Measurements from ENCODE around the gene EYA4.

Gene EYA4

DNA sequence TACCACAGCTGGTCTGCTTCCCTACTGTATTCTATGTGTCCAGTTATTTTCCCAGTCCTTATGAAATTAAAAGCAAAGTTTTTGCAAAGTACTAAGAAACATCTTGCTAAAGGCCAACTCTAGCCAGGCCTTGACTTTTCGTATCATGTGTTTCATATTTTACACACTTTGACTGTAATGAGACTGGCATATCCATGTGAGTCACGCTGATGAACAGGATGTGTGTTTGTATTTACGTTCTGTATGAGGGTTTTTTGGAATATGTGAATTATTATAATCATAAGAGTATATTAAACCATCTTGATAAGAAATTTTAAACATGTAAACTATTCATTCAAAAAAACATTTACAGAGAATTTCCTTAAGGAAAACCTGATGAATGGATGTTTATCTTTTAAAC, 59.7 kb downstream of the EYA4 start:
- no peaks in the 10 kb centered on the region for H3K9me3 ChIP-seq (ENCODE audit: control insufficient read depth, insufficient read depth, low read length)
- H3K4me3 ChIP-seq (ENCODE audit: low read depth, low read length), result no peak overlapping the region
- H3K4me1 ChIP-seq (ENCODE audit: control insufficient read depth, insufficient read depth, low read length), result no peaks in the 10 kb centered on the region
- no peaks in the 10 kb centered on the region for H3K27me3 ChIP-seq (ENCODE audit: control insufficient read depth, insufficient read depth, low read length)
- H3K36me3 ChIP-seq (ENCODE audit: control insufficient read depth, insufficient read depth, low read length), result no peaks in the 10 kb centered on the region
- no peak overlapping the region for H3K9ac ChIP-seq (ENCODE audit: low read depth, low read length)

DNA sequence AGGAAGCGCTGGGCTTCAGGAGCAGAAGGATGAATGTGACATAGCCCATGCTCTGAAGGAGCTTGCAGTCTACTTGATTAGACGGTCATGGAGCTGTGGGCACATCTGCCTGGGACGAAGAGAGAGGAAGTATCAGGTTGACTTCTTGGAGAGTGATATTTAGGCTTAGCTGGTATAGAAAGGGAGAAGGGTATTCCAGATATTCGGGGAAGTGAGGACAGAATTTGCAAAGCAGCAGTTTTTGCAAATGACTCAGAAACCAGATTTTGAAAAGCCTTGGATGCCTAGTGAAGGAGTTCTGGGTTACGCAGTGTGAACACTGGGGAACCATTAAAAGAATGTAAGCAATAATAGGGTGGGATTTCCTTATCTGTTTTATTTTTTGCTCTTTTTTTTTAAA, 60.7 kb downstream of the EYA4 start:
- H3K27me3 ChIP-seq (ENCODE audit: control insufficient read depth, insufficient read depth, low read length), result no peaks in the 10 kb centered on the region
- no peaks in the 10 kb centered on the region for H3K9me3 ChIP-seq (ENCODE audit: control insufficient read depth, insufficient read depth, low read length)
- H3K4me3 ChIP-seq (ENCODE audit: low read depth, low read length), result no peak overlapping the region
- no peaks in the 10 kb centered on the region for H3K36me3 ChIP-seq (ENCODE audit: control insufficient read depth, insufficient read depth, low read length)
- no peaks in the 10 kb centered on the region for H3K4me1 ChIP-seq (ENCODE audit: control insufficient read depth, insufficient read depth, low read length)
- H3K9ac ChIP-seq (ENCODE audit: low read depth, low read length), result no peak overlapping the region

DNA sequence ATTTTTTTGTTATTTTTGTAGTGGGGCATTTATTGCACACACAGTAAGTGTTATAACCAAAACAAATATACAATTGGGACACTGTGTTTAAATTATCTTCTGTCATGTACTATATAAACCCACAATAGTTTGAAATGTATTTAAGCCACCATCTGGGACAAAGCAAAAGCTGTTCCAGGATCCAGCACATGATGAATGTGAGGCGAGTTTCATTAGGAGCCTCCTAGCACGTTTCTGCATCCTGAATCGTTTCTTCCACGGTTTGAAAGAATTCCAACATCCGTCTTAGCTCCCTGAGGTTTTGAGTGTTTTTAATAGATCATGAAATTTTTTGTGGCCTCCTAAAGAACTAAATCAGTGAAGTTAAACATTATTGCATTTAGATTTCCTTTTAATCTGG, 65.8 kb downstream of the EYA4 start:
- no peaks in the 10 kb centered on the region for H3K27me3 ChIP-seq (ENCODE audit: control insufficient read depth, insufficient read depth, low read length)
- no peaks in the 10 kb centered on the region for H3K36me3 ChIP-seq (ENCODE audit: control insufficient read depth, insufficient read depth, low read length)
- H3K4me1 ChIP-seq (ENCODE audit: control insufficient read depth, insufficient read depth, low read length), result no peaks in the 10 kb centered on the region
- H3K9ac ChIP-seq (ENCODE audit: low read depth, low read length), result no peak overlapping the region
- H3K9me3 ChIP-seq (ENCODE audit: control insufficient read depth, insufficient read depth, low read length), result no peaks in the 10 kb centered on the region
- H3K4me3 ChIP-seq (ENCODE audit: low read depth, low read length), result no peak overlapping the region

DNA sequence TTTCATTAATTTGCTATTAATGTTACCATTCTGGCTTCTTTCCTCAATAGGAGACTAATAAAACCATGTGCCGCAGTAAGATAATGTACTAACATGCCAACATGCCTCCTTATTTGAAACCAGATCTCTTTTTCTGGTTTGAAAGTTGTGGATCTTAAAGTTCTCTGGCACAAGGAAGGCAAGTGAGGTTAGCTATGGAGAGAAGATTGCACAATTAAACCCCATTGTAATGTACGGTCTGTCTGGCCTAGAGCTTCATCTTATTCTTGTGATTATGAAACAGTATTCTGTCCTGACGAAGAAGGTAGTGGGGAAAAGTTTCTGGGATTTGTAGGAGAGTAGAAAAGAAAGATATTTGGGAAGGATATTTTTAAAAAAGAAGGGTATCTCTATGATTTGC, 68.4 kb downstream of the EYA4 start:
- Histone ChIP-seq H3K9me3 (ENCODE audit: control insufficient read depth, insufficient read depth, low read length) (no peaks in the 10 kb centered on the region), H3K9ac (ENCODE audit: low read depth, low read length) (no peak overlapping the region), H3K36me3 (ENCODE audit: control insufficient read depth, insufficient read depth, low read length) (no peaks in the 10 kb centered on the region), H3K4me3 (ENCODE audit: low read depth, low read length) (no peak overlapping the region), H3K27me3 (ENCODE audit: control insufficient read depth, insufficient read depth, low read length) (no peaks in the 10 kb centered on the region), H3K4me1 (ENCODE audit: control insufficient read depth, insufficient read depth, low read length) (peaks cover 7% of the 10 kb centered on the region)

DNA sequence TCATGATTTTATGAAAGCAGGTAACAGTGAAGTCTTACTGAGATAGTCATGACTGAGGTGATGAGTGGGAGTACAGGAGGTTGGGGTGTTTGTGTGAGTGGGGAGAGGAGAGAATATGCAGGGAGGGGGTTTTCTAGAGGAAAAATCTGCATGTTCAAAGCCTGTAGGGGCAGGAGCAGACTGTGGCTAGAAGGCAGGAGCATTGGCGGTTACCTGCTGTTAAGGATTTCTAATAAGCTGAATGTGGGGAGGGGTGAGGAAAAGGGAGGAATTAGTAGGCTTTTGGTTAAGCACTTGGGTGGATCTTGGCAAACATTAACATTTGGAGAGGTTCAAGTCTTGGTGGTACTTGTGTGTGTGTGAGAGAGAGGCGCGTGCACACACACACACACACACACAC, 70.8 kb downstream of the EYA4 start:
- H3K4me3 ChIP-seq (ENCODE audit: low read depth, low read length), result no peak overlapping the region
- no peaks in the 10 kb centered on the region for H3K27me3 ChIP-seq (ENCODE audit: control insufficient read depth, insufficient read depth, low read length)
- H3K4me1 ChIP-seq (ENCODE audit: control insufficient read depth, insufficient read depth, low read length), result peaks cover 7% of the 10 kb centered on the region
- no peak overlapping the region for H3K9ac ChIP-seq (ENCODE audit: low read depth, low read length)
- H3K36me3 ChIP-seq (ENCODE audit: control insufficient read depth, insufficient read depth, low read length), result no peaks in the 10 kb centered on the region
- no peaks in the 10 kb centered on the region for H3K9me3 ChIP-seq (ENCODE audit: control insufficient read depth, insufficient read depth, low read length)

DNA sequence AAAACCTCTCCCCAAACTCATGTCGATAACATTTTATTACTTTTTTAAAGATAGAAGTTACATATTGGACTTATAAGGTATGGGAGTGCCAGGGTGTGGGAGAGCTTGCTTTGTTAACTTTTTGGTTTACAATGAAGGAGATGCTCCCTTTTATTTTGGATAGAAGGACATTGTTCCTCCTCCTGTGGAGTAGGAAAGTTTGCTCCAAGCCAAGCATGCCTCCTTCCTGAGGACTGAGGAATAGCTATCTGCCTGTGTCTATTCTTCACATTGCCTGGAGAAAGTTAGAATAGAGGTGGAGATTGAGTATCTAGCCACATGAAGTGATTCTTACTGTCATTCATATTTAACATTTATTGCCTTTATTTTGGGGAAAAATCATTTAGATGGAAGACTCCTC, 71.9 kb downstream of the EYA4 start:
- no peaks in the 10 kb centered on the region for H3K9me3 ChIP-seq (ENCODE audit: control insufficient read depth, insufficient read depth, low read length)
- H3K9ac ChIP-seq (ENCODE audit: low read depth, low read length), result no peak overlapping the region
- no peaks in the 10 kb centered on the region for H3K36me3 ChIP-seq (ENCODE audit: control insufficient read depth, insufficient read depth, low read length)
- no peak overlapping the region for H3K4me3 ChIP-seq (ENCODE audit: low read depth, low read length)
- H3K4me1 ChIP-seq (ENCODE audit: control insufficient read depth, insufficient read depth, low read length), result peaks cover 7% of the 10 kb centered on the region
- H3K27me3 ChIP-seq (ENCODE audit: control insufficient read depth, insufficient read depth, low read length), result no peaks in the 10 kb centered on the region

DNA sequence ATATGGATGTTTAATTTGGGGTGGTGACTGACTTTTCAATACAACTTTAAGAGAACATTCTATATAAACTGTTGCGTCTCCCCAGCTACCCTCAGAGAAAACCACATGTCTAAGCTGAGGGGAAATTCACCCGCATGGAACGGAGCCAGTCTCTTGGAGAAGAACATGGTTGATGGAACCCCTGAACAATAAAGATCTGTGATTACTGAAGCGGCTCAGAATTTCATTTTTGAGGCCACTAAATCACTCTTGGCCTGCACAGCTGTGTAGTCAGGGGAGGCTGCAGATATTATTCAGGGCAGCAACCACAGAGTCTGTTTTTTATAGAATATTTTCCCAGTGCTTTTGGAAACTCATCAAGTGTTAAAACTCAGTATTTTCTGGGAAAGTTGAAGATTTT, 73.8 kb downstream of the EYA4 start:
- H3K4me1 ChIP-seq (ENCODE audit: control insufficient read depth, insufficient read depth, low read length), result peaks cover 7% of the 10 kb centered on the region
- H3K27me3 ChIP-seq (ENCODE audit: control insufficient read depth, insufficient read depth, low read length), result no peaks in the 10 kb centered on the region
- no peaks in the 10 kb centered on the region for H3K9me3 ChIP-seq (ENCODE audit: control insufficient read depth, insufficient read depth, low read length)
- H3K4me3 ChIP-seq (ENCODE audit: low read depth, low read length), result no peak overlapping the region
- H3K36me3 ChIP-seq (ENCODE audit: control insufficient read depth, insufficient read depth, low read length), result no peaks in the 10 kb centered on the region
- H3K9ac ChIP-seq (ENCODE audit: low read depth, low read length), result no peak overlapping the region

DNA sequence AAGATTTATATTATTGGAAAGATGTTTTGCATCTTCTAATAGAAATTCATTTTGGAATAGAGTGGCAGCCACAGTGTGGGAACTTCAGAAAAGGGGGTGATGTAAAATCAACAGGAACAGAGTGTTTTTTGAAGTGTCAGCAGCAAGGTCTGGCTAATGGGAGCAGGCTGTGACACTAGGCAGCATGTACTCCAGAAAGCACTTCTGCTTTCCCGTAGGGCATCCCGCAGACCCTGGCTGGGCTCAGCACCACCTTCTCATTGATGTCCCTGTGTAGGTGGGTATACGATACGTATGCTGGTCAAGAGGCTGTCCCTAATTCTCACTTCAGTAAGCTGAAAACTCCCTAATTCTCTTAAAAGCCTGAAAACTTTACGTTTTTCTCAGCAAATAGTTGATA, 74.7 kb downstream of the EYA4 start:
- no peak overlapping the region for H3K9ac ChIP-seq (ENCODE audit: low read depth, low read length)
- no peak overlapping the region for H3K4me3 ChIP-seq (ENCODE audit: low read depth, low read length)
- no peaks in the 10 kb centered on the region for H3K36me3 ChIP-seq (ENCODE audit: control insufficient read depth, insufficient read depth, low read length)
- no peaks in the 10 kb centered on the region for H3K27me3 ChIP-seq (ENCODE audit: control insufficient read depth, insufficient read depth, low read length)
- H3K4me1 ChIP-seq (ENCODE audit: control insufficient read depth, insufficient read depth, low read length), result peaks cover 7% of the 10 kb centered on the region
- H3K9me3 ChIP-seq (ENCODE audit: control insufficient read depth, insufficient read depth, low read length), result no peaks in the 10 kb centered on the region

DNA sequence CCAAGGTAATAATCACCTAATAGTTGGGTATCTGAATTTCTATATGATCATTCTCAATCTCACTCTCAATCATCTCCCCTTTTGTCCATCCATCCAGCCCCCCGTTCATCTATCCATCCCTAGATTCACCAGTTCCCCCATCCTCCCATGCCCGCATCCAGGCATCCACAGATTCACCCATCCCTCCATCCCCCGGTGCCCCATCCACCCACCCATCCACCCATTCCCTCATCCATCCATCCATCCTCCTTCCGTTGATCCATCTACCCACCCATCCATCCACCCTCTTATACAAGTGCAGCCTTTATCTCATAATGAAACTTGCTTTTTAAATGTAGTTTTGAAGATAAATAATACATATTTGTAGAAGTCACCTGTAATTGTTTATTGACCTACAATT, 76.5 kb downstream of the EYA4 start:
- Histone ChIP-seq H3K27me3 (ENCODE audit: control insufficient read depth, insufficient read depth, low read length) (no peaks in the 10 kb centered on the region), H3K4me1 (ENCODE audit: control insufficient read depth, insufficient read depth, low read length) (peaks cover 2% of the 10 kb centered on the region), H3K9ac (ENCODE audit: low read depth, low read length) (no peak overlapping the region), H3K36me3 (ENCODE audit: control insufficient read depth, insufficient read depth, low read length) (no peaks in the 10 kb centered on the region), H3K9me3 (ENCODE audit: control insufficient read depth, insufficient read depth, low read length) (no peaks in the 10 kb centered on the region), H3K4me3 (ENCODE audit: low read depth, low read length) (no peak overlapping the region)

DNA sequence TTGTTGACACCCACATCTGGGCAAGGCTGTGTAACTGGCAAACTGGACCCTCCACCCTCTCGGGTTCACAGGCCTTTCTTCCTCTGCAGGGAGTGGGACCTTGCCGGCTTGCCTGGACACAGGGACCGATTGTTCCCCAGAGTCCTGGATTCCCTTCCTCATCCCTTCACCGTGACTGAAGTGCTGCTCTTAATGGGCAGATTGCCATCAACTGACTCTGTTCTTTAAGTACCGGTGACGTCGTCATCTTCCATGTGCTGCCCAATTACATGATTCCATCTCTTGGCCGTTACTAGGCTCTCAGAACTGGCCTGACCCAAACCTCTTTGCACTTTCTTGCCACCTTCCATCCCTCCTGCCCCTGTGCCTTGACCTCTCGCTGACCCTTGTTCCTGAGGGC, 85.4 kb downstream of the EYA4 start:
- H3K9me3 ChIP-seq (ENCODE audit: control insufficient read depth, insufficient read depth, low read length), result no peaks in the 10 kb centered on the region
- H3K9ac ChIP-seq (ENCODE audit: low read depth, low read length), result no peak overlapping the region
- H3K4me1 ChIP-seq (ENCODE audit: control insufficient read depth, insufficient read depth, low read length), result no peaks in the 10 kb centered on the region
- no peaks in the 10 kb centered on the region for H3K36me3 ChIP-seq (ENCODE audit: control insufficient read depth, insufficient read depth, low read length)
- no peaks in the 10 kb centered on the region for H3K27me3 ChIP-seq (ENCODE audit: control insufficient read depth, insufficient read depth, low read length)
- H3K4me3 ChIP-seq (ENCODE audit: low read depth, low read length), result no peak overlapping the region

DNA sequence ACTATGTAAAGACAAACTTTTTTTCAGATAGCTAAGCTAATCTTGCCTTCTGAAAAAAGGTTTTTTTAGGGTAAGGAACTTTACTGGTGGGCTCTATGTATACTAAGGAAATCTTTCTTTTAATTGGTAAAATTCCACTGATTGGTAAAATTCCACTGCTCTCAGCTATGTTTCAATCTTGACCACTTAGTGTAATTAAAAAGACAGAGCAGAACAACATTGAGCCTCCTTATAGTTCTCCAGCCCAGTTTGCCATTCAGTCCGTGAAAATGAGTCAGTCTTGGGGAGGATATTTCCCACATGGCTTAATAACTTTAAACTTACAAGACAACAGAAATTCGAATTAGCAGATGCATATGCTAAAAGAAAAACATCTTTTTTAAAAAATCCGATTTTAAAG, 92.7 kb downstream of the EYA4 start:
- H3K9me3 ChIP-seq (ENCODE audit: control insufficient read depth, insufficient read depth, low read length), result no peaks in the 10 kb centered on the region
- no peak overlapping the region for H3K4me3 ChIP-seq (ENCODE audit: low read depth, low read length)
- no peaks in the 10 kb centered on the region for H3K4me1 ChIP-seq (ENCODE audit: control insufficient read depth, insufficient read depth, low read length)
- no peak overlapping the region for H3K9ac ChIP-seq (ENCODE audit: low read depth, low read length)
- H3K36me3 ChIP-seq (ENCODE audit: control insufficient read depth, insufficient read depth, low read length), result no peaks in the 10 kb centered on the region
- H3K27me3 ChIP-seq (ENCODE audit: control insufficient read depth, insufficient read depth, low read length), result no peaks in the 10 kb centered on the region

DNA sequence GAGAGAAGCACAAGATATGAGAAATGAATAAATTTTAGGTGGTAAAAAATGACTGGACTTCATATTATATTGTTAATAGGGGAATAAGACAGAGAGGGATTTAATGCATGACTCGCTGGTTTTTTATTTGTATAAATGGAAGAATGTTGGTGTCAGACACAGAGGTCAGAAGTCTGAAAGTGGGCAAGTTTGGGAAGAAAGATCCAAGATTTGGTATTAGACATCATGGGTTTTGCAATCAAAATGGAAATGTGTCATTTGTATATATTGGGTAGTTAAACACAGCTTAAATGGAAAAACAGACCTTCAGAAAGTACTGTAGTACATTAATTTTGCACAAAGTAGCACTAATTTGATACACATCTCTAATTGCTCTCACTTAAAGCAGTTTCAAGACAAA, 96.2 kb downstream of the EYA4 start:
- Histone ChIP-seq H3K9me3 (ENCODE audit: control insufficient read depth, insufficient read depth, low read length) (no peaks in the 10 kb centered on the region), H3K4me3 (ENCODE audit: low read depth, low read length) (no peak overlapping the region), H3K9ac (ENCODE audit: low read depth, low read length) (no peak overlapping the region), H3K4me1 (ENCODE audit: control insufficient read depth, insufficient read depth, low read length) (no peaks in the 10 kb centered on the region), H3K36me3 (ENCODE audit: control insufficient read depth, insufficient read depth, low read length) (no peaks in the 10 kb centered on the region), H3K27me3 (ENCODE audit: control insufficient read depth, insufficient read depth, low read length) (no peaks in the 10 kb centered on the region)
